ENCODE results near the gene HSD17B13. TPM values are rescaled to one million over a fixed set of nuclear protein-coding genes. Genes with fewer than 3 reads are reported as not detected.

Gene HSD17B13
- total and polyA plus RNA-seq, 2 donors (not counting 1 experiment from before 2014, with no cell fraction given), result 0.32 to 0.46 TPM

DNA sequence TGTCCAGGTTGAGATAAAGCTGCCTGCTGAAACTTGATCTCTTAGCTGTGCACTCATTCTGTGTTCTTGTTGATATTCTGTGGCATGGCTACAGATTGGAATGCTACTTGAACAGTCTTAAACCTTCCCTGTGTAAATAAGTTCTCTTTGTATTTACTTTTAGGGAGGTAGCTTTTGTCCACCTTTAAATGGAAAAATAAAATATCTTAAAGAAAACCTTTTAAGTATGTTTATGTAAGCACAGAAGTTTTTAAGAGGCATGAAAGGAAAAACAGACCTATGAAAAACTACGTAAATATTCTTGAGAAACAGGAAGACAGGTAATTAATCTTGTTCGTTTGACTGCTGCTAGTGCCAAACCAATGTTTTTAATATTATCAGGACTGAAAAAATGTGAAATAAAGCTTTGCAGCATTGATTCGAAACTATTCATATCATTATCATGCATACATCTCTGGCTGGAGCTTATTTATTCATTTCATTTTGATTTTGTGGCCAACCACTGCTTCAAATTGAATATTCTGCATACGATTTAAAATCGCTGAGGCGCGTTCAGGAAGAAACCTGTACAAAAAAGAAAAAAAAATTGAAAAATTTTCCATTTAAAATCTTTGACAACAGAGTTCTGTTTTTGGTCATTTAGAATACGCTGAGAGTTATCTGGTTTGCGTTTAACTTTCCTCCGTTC is 17.8 kb downstream of the HSD17B13 start:
- no peak overlapping the region for H2AFZ ChIP-seq (ENCODE audit: insufficient read depth, low read depth, low read length, poor library complexity, severe bottlenecking)
- CTCF ChIA-PET, result no interaction called here
- no peak overlapping the region for H3K4me3 ChIP-seq (ENCODE audit: control extremely low read depth in 1 of 5, extremely low read depth in 1 of 5, insufficient read depth in 1 of 5, low read depth in 2 of 5, low read length in 4 of 5)

GRCh38 chr4:87299898-87300297 is 22.8 kb downstream of the HSD17B13 start:
- ChIA-PET CTCF (no interaction called here), POLR2A (no interaction called here)
- no peaks in the 10 kb centered on the region for H3K79me2 ChIP-seq (ENCODE audit: control insufficient read depth, insufficient read depth, low read length)
- no peaks in the 10 kb centered on the region for H3K4me1 ChIP-seq (ENCODE audit: control insufficient read depth in 2 of 2, insufficient read depth in 2 of 2, low read length in 2 of 2)
- no peak overlapping the region for H2AFZ ChIP-seq (ENCODE audit: insufficient read depth, low read depth, low read length, poor library complexity, severe bottlenecking)
- no peaks in the 10 kb centered on the region for H3K36me3 ChIP-seq (replicated peaks in 1 of 2; ENCODE audit: control extremely low read depth in 1 of 2, control insufficient read depth in 1 of 2, extremely low read depth in 1 of 2, insufficient read depth in 2 of 2, low read length in 1 of 2)
- ATAC-seq (ENCODE audit: low read depth), result no peak
- H3K4me2 ChIP-seq (replicated peaks; ENCODE audit: low read depth, low read length, poor library complexity, severe bottlenecking), result no peak overlapping the region
- H3K4me3 ChIP-seq (ENCODE audit: control extremely low read depth in 1 of 5, extremely low read depth in 1 of 5, insufficient read depth in 1 of 5, low read depth in 2 of 5, low read length in 4 of 5), result no peak overlapping the region
- no peaks in the 10 kb centered on the region for H4K20me1 ChIP-seq (ENCODE audit: control insufficient read depth, insufficient read depth, low read length, poor library complexity, severe bottlenecking)
- no peaks in the 10 kb centered on the region for H3K27me3 ChIP-seq (replicated peaks in 1 of 4; ENCODE audit: control extremely low read depth in 1 of 4, control insufficient read depth in 3 of 4, insufficient read depth in 4 of 4, low read length in 3 of 4)
- no peak for TF ChIP-seq CTCF (IDR thresholded peaks at IDR 0.05)
- no peak for TF ChIP-seq EZH2 (IDR thresholded peaks at IDR 0.05; ENCODE audit: borderline replicate concordance, insufficient read depth, low read depth, low read length, poor library complexity, severe bottlenecking)
- H3K9me3 ChIP-seq (ENCODE audit: control extremely low read depth in 1 of 3, control insufficient read depth in 2 of 3, insufficient read depth in 1 of 3, low read length in 2 of 3), result peaks cover 0 to 2% (median 0%) of the 10 kb centered on the region in 3 donors
- Mint-ChIP-seq H3K9me3 (ENCODE audit: insufficient read depth) (no peaks in the 10 kb centered on the region), H3K4me3 (no peak overlapping the region), H3K27ac (no peak overlapping the region), H3K4me1 (no peaks in the 10 kb centered on the region), H3K27me3 (no peaks in the 10 kb centered on the region)
- no peak overlapping the region for H3K27ac ChIP-seq (ENCODE audit: low read length in 2 of 2)
- DNase-seq, result no peak
- H3K9ac ChIP-seq (ENCODE audit: low read length), result no peak overlapping the region
- 81% methylated on average over 3 of the region's 4 CpGs for WGBS (ENCODE audit: insufficient coverage)
- intact Hi-C loops (cut with micrococcal nuclease), result no loop called here

More for the DNA sequence above, 17.8 kb downstream of the HSD17B13 start:
- no peaks in the 10 kb centered on the region for H3K27me3 ChIP-seq (replicated peaks in 1 of 4; ENCODE audit: control extremely low read depth in 1 of 4, control insufficient read depth in 3 of 4, insufficient read depth in 4 of 4, low read length in 3 of 4)
- no peaks in the 10 kb centered on the region for H4K20me1 ChIP-seq (ENCODE audit: control insufficient read depth, insufficient read depth, low read length, poor library complexity, severe bottlenecking)
- H3K4me2 ChIP-seq (replicated peaks; ENCODE audit: low read depth, low read length, poor library complexity, severe bottlenecking), result no peak overlapping the region
- no peak overlapping the region for H3K9ac ChIP-seq (ENCODE audit: low read length)
- H3K9me3 ChIP-seq (ENCODE audit: control extremely low read depth in 1 of 3, control insufficient read depth in 2 of 3, insufficient read depth in 1 of 3, low read length in 2 of 3), result no peaks in the 10 kb centered on the region
- ATAC-seq (ENCODE audit: low read depth) (no peak), DNase-seq (no peak)
- no peak for TF ChIP-seq EZH2 (IDR thresholded peaks at IDR 0.05; ENCODE audit: borderline replicate concordance, insufficient read depth, low read depth, low read length, poor library complexity, severe bottlenecking)
- TF ChIP-seq CTCF (IDR thresholded peaks at IDR 0.05), result no peak
- no peaks in the 10 kb centered on the region for H3K36me3 ChIP-seq (replicated peaks in 1 of 2; ENCODE audit: control extremely low read depth in 1 of 2, control insufficient read depth in 1 of 2, extremely low read depth in 1 of 2, insufficient read depth in 2 of 2, low read length in 1 of 2)
- no peaks in the 10 kb centered on the region for H3K4me1 ChIP-seq (ENCODE audit: control insufficient read depth in 2 of 2, insufficient read depth in 2 of 2, low read length in 2 of 2)
- H3K27me3 Mint-ChIP-seq, result no peaks in the 10 kb centered on the region
- H3K27ac Mint-ChIP-seq, result no peak overlapping the region
- H3K79me2 ChIP-seq (ENCODE audit: control insufficient read depth, insufficient read depth, low read length), result no peaks in the 10 kb centered on the region
- no peak overlapping the region for H3K27ac ChIP-seq (ENCODE audit: low read length in 2 of 2)
- H3K4me1 Mint-ChIP-seq, result no peaks in the 10 kb centered on the region
- POLR2A ChIA-PET, result no interaction called here
- H3K9me3 Mint-ChIP-seq (ENCODE audit: insufficient read depth), result no peaks in the 10 kb centered on the region
- WGBS (ENCODE audit: insufficient coverage), result no CpG with 5 or more reads among the region's 10 CpGs
- no peak overlapping the region for H3K4me3 Mint-ChIP-seq
- intact Hi-C loops (cut with micrococcal nuclease), result no loop called here
